ENCODE measurements around the gene MRPL49.

- no peak for TF ChIP-seq CTCF (IDR thresholded peaks at IDR 0.05)
- TF ChIP-seq EP300 (IDR thresholded peaks at IDR 0.05), result no peak
These were observed 38.5 kb downstream of the MRPL49 start for GRCh38 chr11:65160643-65161042.

Measured in ovary (tissue), 3 donors.